ENCODE results near the gene GGA1.

- no peak for TF ChIP-seq POLR2A (IDR thresholded peaks at IDR 0.05; ENCODE audit: low read depth)
- TF ChIP-seq POLR2AphosphoS5 (IDR thresholded peaks at IDR 0.05), result no peak
- TF ChIP-seq CTCF (IDR thresholded peaks at IDR 0.05), result no peak
- no peak for TF ChIP-seq EP300 (IDR thresholded peaks at IDR 0.05)
Measured at GRCh38 chr22:37650463-37651136, 42.0 kb downstream of the GGA1 start.
